ENCODE measurements around the gene WNT7A.

WNT7A gene

DNA sequence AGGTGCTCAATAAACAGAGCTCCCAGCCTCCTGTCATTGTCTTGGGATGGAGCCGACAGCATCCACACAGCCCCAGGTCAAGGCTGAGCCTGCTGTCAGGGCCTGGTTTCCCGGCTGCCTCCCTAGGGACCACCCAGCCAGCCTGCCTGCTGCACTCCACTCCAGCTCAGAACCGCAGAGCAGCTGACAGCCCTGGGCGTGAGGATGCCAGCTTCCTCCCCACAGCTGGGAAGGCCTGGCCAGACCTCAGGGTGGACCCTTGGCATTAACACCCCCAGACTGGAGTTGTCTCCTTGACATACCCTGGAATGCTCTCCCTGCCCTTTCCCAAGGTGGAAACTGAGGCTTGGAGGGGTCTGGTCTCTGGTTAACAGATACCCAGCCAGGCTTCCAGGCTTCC lies 112.0 kb downstream of the WNT7A start:
- no peak for DNase-seq

DNA sequence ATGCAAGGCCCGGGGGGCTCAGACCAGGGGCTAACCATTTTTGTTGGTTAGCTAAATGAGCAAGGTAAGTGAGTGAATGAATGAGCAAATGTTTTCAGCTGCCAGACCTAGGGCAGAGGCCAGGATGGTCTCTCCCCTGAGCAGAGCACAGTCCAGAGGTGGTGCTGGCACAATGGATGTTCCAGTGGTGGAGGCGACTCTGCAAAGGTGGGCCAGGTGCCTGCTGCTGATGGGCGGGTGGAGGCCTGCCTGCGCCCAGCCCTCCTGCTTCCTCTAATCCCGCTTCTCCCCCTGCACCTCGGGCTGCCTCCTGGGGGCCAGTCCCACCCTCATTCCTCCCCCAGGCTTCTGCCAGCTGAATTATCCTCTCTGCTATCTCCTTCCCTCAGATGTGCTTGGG lies 112.8 kb downstream of the WNT7A start:
- DNase-seq: no peak

Data from suppressor macrophage treated with lipopolysaccharide for 1 hour (primary cell).